ENCODE data around the gene ZFC3H1.
"Not testable (repeated sequence)": the region's sequence is repeated elsewhere in the genome, so short reads cannot be mapped to it uniquely, and the experiment has no call there.

ZFC3H1 gene

GRCh38 chr12:71594214-71594948, 69.3 kb downstream of the ZFC3H1 start:
- Mint-ChIP-seq H3K9me3 (no peaks in the 10 kb centered on the region), H3K27ac (no peak overlapping the region), H3K4me3 (no peak overlapping the region), H3K36me3 (ENCODE audit: low read depth) (no peaks in the 10 kb centered on the region), H3K4me1 (ENCODE audit: low read depth) (no peaks in the 10 kb centered on the region), H3K27me3 (ENCODE audit: low read depth) (peaks cover 15% of the 10 kb centered on the region)
- no peak for DNase-seq (ENCODE audit: low spot score)

DNA sequence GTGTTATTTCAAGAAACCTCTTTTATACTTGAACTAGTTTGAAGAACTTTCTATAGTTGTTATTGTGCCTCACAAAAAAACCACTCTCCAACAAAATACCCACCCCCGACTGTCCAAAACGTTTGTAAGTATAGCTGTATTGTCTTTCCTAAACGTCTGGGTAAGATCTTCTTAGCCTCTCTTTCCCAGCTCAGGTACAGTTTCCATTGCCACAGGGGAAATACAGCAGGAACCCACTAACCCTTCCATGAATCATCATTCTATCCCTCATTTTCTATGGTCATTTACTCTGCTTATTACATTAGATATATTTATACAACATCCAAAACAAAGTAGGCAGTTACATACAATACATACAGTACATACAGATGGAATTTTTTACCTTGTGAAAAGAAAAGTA, 70.8 kb downstream of the ZFC3H1 start:
- no peak overlapping the region for H3K27ac Mint-ChIP-seq
- H3K9me3 Mint-ChIP-seq: no peaks in the 10 kb centered on the region

DNA sequence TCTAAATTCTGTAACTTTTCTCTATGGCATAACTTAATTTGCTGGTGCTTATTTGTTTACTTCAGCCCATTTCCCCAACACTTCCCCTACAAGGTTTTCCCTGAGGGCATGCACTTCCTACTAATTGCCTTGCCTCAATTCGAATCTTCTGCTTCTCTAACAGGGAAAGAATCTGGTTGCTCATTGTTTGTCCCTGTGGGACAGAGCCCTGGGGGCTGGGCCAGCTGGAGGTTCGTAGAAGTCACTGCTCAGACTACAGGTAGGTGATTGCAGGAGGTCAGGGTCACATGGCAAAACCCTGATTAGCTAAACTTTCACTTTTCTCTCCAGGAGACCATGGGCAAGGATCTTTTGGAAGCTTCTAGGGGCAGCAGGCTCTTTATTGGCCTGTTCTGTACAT, 72.0 kb downstream of the ZFC3H1 start:
- no peaks in the 10 kb centered on the region for H3K36me3 Mint-ChIP-seq (ENCODE audit: low read depth)
- H3K4me1 Mint-ChIP-seq (ENCODE audit: low read depth): no peaks in the 10 kb centered on the region
- H3K9me3 Mint-ChIP-seq: no peaks in the 10 kb centered on the region
- H3K27ac Mint-ChIP-seq: no peak overlapping the region
- no peak for DNase-seq (ENCODE audit: low spot score)
- H3K4me3 Mint-ChIP-seq: no peak overlapping the region
- peaks cover 17% of the 10 kb centered on the region for H3K27me3 Mint-ChIP-seq (ENCODE audit: low read depth)

More for the DNA sequence above, 70.8 kb downstream of the ZFC3H1 start:
- no peak for DNase-seq (ENCODE audit: low spot score)
- Mint-ChIP-seq H3K27me3 (ENCODE audit: low read depth) (peaks cover 17% of the 10 kb centered on the region), H3K4me1 (ENCODE audit: low read depth) (no peaks in the 10 kb centered on the region), H3K36me3 (ENCODE audit: low read depth) (no peaks in the 10 kb centered on the region), H3K4me3 (no peak overlapping the region)

DNA sequence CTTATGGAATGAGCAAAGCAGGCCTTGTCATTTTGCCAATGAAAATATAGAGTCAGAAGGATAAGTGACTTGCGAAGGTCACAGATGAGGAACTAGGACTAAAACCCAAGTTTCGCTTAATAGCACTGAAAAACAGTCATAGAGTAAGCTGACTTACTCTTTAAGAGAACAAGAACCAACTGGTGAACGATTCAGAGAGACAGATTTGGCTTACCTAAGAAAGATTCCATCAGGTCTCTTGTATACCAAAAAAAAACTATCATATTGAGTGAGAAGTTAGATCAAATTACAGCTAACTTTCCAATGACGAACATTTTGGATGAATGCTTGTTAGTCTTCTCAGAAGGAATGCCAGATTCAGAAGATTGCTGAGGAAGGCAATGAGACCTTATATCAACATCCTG, 74.2 kb downstream of the ZFC3H1 start:
- Mint-ChIP-seq H3K4me3 (no peak overlapping the region), H3K9me3 (no peaks in the 10 kb centered on the region), H3K4me1 (ENCODE audit: low read depth) (no peaks in the 10 kb centered on the region), H3K36me3 (ENCODE audit: low read depth) (no peaks in the 10 kb centered on the region), H3K27ac (no peak overlapping the region), H3K27me3 (ENCODE audit: low read depth) (peaks cover 12% of the 10 kb centered on the region)
- no peak for DNase-seq (ENCODE audit: low spot score)

- Mint-ChIP-seq H3K4me1 (ENCODE audit: low read depth) (no peaks in the 10 kb centered on the region), H3K27me3 (ENCODE audit: low read depth) (peaks cover 5% of the 10 kb centered on the region), H3K27ac (no peak overlapping the region), H3K4me3 (no peak overlapping the region), H3K9me3 (no peaks in the 10 kb centered on the region), H3K36me3 (ENCODE audit: low read depth) (no peaks in the 10 kb centered on the region)
- DNase-seq (ENCODE audit: low spot score): no peak
Measured at GRCh38 chr12:71587012-71587411, 76.6 kb downstream of the ZFC3H1 start.

DNA sequence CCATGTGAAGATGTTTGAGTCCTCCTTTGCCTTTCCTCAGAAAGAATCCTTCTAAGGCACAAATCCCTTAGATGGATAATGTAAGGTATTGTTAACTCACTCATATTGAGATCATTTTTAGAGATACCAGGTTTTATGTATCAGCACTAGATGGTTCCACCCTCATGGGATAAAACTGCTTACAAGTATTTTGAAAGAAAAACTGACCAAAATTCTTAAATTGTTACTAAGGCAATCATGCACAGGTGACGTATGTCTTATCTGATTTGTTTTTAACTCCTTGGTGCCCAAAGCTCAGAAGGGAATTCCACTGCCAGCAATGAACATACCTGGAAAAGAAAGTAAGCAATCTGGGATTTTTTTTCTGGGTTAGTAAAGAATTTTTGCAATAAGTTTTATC, 78.4 kb downstream of the ZFC3H1 start:
- no peak for DNase-seq (ENCODE audit: low spot score)
- H3K9me3 Mint-ChIP-seq: no peaks in the 10 kb centered on the region
- peaks cover 5% of the 10 kb centered on the region for H3K27me3 Mint-ChIP-seq (ENCODE audit: low read depth)
- H3K4me3 Mint-ChIP-seq: no peak overlapping the region
- no peaks in the 10 kb centered on the region for H3K36me3 Mint-ChIP-seq (ENCODE audit: low read depth)
- no peak overlapping the region for H3K27ac Mint-ChIP-seq
- no peaks in the 10 kb centered on the region for H3K4me1 Mint-ChIP-seq (ENCODE audit: low read depth)

GRCh38 chr12:71584356-71584755, 79.3 kb downstream of the ZFC3H1 start:
- no peak for DNase-seq (ENCODE audit: low spot score)
- no peaks in the 10 kb centered on the region for H3K9me3 Mint-ChIP-seq
- no peak overlapping the region for H3K4me3 Mint-ChIP-seq
- H3K27me3 Mint-ChIP-seq (ENCODE audit: low read depth): peaks cover 5% of the 10 kb centered on the region
- H3K36me3 Mint-ChIP-seq (ENCODE audit: low read depth): no peaks in the 10 kb centered on the region
- H3K4me1 Mint-ChIP-seq (ENCODE audit: low read depth): no peaks in the 10 kb centered on the region
- no peak overlapping the region for H3K27ac Mint-ChIP-seq

GRCh38 chr12:71582925-71583324, 80.7 kb downstream of the ZFC3H1 start:
- Mint-ChIP-seq H3K27me3 (ENCODE audit: low read depth) (peaks cover 3% of the 10 kb centered on the region), H3K4me1 (ENCODE audit: low read depth) (no peaks in the 10 kb centered on the region), H3K36me3 (ENCODE audit: low read depth) (no peaks in the 10 kb centered on the region), H3K4me3 (no peak overlapping the region), H3K9me3 (no peaks in the 10 kb centered on the region), H3K27ac (no peak overlapping the region)
- no peak for DNase-seq (ENCODE audit: low spot score)

GRCh38 chr12:71581206-71581605, 82.4 kb downstream of the ZFC3H1 start:
- H3K9me3 Mint-ChIP-seq: no peaks in the 10 kb centered on the region
- H3K36me3 Mint-ChIP-seq (ENCODE audit: low read depth): no peaks in the 10 kb centered on the region
- H3K27ac Mint-ChIP-seq: no peak overlapping the region
- no peak for DNase-seq (ENCODE audit: low spot score)
- no peaks in the 10 kb centered on the region for H3K4me1 Mint-ChIP-seq (ENCODE audit: low read depth)
- no peak overlapping the region for H3K4me3 Mint-ChIP-seq
- H3K27me3 Mint-ChIP-seq (ENCODE audit: low read depth): peaks cover 3% of the 10 kb centered on the region

DNA sequence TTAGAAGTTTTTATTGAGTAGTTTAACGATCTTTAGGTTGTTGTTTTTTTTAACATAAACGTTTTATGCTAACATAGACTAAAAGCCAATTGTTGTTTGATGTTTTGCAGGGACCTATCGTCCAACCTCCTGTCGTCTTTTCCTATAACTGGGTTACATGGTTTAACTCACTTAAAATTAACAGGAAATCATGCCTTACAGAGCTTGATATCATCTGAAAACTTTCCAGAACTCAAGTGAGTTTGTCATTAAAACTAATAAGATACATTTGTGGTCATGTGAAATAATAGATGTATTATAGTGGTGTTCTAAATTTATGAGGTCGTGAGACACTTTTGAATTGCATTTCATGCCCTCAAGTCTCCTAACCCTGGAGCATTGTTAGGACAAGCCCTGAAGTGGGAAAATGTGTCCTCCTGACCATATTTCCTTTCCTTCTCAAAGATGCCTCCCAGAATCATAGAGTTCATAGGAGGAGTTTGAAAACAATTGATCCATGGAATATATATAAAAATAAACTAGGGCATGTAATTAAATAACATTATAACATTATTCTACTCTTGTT, 84.9 kb downstream of the ZFC3H1 start:
- Mint-ChIP-seq H3K27me3 (ENCODE audit: low read depth) (peaks cover 8% of the 10 kb centered on the region), H3K4me3 (no peak overlapping the region), H3K4me1 (ENCODE audit: low read depth) (no peaks in the 10 kb centered on the region), H3K9me3 (no peaks in the 10 kb centered on the region), H3K36me3 (ENCODE audit: low read depth) (no peaks in the 10 kb centered on the region), H3K27ac (no peak overlapping the region)
- no peak for DNase-seq (ENCODE audit: low spot score)

DNA sequence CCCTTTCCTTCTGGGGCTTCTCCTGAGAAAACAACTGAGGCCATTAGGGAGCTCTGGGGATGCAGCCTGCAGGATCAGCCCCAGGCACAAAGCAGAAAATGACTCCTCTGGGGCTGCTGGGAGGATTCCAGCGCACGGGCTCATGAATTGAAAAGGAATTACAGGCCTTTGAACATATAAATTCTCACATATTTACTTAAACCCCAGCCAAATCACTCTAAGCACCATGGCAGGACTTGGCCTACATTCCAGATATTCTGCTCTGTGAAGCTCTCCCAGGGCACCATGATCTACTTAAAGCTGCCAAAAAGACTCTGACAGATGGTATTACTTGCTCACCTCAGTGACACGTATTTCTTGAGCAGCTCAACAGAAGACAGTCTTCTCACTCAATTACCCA, 87.2 kb downstream of the ZFC3H1 start:
- Mint-ChIP-seq H3K4me3 (no peak overlapping the region), H3K36me3 (ENCODE audit: low read depth) (no peaks in the 10 kb centered on the region), H3K9me3 (no peaks in the 10 kb centered on the region), H3K27me3 (ENCODE audit: low read depth) (peaks cover 8% of the 10 kb centered on the region), H3K27ac (no peak overlapping the region), H3K4me1 (ENCODE audit: low read depth) (no peaks in the 10 kb centered on the region)
- no peak for DNase-seq (ENCODE audit: low spot score)

DNA sequence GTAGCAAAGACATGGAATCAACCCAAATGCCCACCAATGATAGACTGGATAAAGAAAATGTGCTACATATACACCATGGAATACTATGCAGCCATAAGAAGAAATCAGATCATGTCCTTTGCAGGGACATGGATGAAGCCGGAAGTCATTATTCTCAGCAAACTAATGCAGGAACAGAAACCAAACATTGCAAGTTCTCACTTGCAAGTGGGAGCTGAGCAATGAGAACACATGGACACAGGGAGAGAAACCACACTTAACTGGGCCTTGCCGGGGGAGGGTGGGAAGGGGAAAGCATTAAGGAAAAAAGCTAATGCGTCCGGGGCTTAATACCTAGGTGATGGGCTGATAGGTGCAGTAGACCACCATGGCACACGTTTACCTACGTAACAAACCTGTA, 93.8 kb downstream of the ZFC3H1 start:
- not testable (repeated sequence) for H3K36me3 Mint-ChIP-seq (ENCODE audit: low read depth); H3K4me1 Mint-ChIP-seq (ENCODE audit: low read depth)
- peaks cover 12% of the 10 kb centered on the region for H3K27me3 Mint-ChIP-seq (ENCODE audit: low read depth)

DNA sequence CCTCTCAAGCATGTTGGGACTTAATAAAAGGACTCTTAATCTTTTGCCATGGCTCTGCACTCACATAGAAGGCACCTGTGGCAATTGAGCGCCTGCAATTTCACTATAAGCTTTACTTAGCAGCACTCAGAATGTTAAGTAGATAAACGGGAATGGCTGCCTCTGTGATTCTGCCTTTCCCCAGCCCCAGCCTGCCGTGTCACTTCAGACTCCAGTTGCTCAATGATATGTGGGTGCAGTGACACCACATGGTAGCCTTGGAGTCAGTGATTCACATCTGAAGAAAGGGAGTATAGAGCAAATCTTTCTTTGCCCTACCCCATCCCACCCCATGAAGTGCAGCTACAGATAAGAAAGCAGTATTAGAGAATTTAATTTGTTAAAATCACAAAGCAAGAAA, 96.1 kb downstream of the ZFC3H1 start:
- no peak overlapping the region for H3K4me3 Mint-ChIP-seq
- no peaks in the 10 kb centered on the region for H3K36me3 Mint-ChIP-seq (ENCODE audit: low read depth)
- no peaks in the 10 kb centered on the region for H3K4me1 Mint-ChIP-seq (ENCODE audit: low read depth)
- no peak overlapping the region for H3K27ac Mint-ChIP-seq
- DNase-seq (ENCODE audit: low spot score): no peak
- peaks cover 9% of the 10 kb centered on the region for H3K27me3 Mint-ChIP-seq (ENCODE audit: low read depth)
- no peaks in the 10 kb centered on the region for H3K9me3 Mint-ChIP-seq

More for the DNA sequence above, 93.8 kb downstream of the ZFC3H1 start:
- not testable (repeated sequence) for DNase-seq (ENCODE audit: low spot score); H3K27ac Mint-ChIP-seq; H3K9me3 Mint-ChIP-seq; H3K4me3 Mint-ChIP-seq

GRCh38 chr12:71566655-71567054, 97.0 kb downstream of the ZFC3H1 start:
- Mint-ChIP-seq H3K9me3 (no peaks in the 10 kb centered on the region), H3K36me3 (ENCODE audit: low read depth) (no peaks in the 10 kb centered on the region), H3K27ac (no peak overlapping the region), H3K4me1 (ENCODE audit: low read depth) (no peaks in the 10 kb centered on the region), H3K4me3 (no peak overlapping the region), H3K27me3 (ENCODE audit: low read depth) (peaks cover 9% of the 10 kb centered on the region)
- no peak for DNase-seq (ENCODE audit: low spot score)

DNA sequence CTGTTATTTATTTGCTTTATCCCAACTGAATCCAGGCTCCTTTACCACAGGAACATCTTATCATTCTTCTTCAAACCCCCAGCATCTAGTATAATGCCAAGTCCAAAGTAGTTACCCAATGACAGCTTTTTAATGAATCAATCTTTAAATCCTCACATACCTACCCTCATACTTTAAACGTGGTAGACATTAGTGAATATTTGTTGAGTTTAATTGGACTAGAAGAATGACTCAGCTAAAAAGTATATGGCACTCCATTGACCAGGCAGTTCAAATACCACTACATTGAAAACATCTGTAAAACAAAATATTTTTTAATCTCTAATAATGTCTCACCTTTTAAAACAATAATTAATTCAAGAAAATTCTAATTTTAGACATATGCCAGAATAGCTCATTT, 98.1 kb downstream of the ZFC3H1 start:
- Mint-ChIP-seq H3K27me3 (ENCODE audit: low read depth) (peaks cover 13% of the 10 kb centered on the region), H3K4me1 (ENCODE audit: low read depth) (no peaks in the 10 kb centered on the region), H3K4me3 (no peak overlapping the region), H3K9me3 (no peaks in the 10 kb centered on the region), H3K27ac (no peak overlapping the region), H3K36me3 (ENCODE audit: low read depth) (no peaks in the 10 kb centered on the region)
- no peak for DNase-seq (ENCODE audit: low spot score)

Measured in T-helper 2 cell treated with Interferon-gamma antibody and Interleukin-4, amounts not matched to agents 5 μg/mL and 100 μg/mL, for 36 hours (primary cell).